KMS-11 (cell line): Measurements from ENCODE around the gene ISG20L2.
A peak's percentile ranks its signal among the peaks of the same experiment; 100 is the strongest.

Experiments used
- H2AFZ ChIP-seq: fragments of 200-600 bp; sonication (generic); 2 replicates; pipeline ENCODE4 v1.6.1; 2016; ENCODE audit warnings: antibody characterized with exemption, mixed run types, low read depth
- H3K27ac ChIP-seq: fragments of 200-600 bp; sonication (generic); 2 replicates; pipeline ENCODE4 v1.6.1; 2016; ENCODE audit warnings: mild to moderate bottlenecking, mixed run types
- H3K27me3 ChIP-seq: fragments of 200-600 bp; sonication (generic); 2 replicates; pipeline ENCODE4 v1.6.1; 2017; ENCODE audit warnings: mild to moderate bottlenecking, low read depth, mixed run types, moderate library complexity; ENCODE audit not compliant: insufficient read depth
- H3K36me3 ChIP-seq: fragments of 200-600 bp; sonication (generic); 2 replicates; pipeline ENCODE4 v1.6.1; 2017; ENCODE audit warnings: mild to moderate bottlenecking, mixed run types; ENCODE audit not compliant: insufficient read depth
- H3K4me1 ChIP-seq: fragments of 200-600 bp; sonication (generic); 2 replicates; pipeline ENCODE4 v1.6.1; 2016; ENCODE audit warnings: mild to moderate bottlenecking, low read depth, mixed run types; ENCODE audit not compliant: poor library complexity, severe bottlenecking
- H3K4me2 ChIP-seq: fragments of 200-600 bp; sonication (generic); 2 replicates; pipeline ENCODE4 v1.7.0; 2016; ENCODE audit warnings: mild to moderate bottlenecking, mixed run types
- H3K4me3 ChIP-seq: fragments of 200-600 bp; sonication (generic); IDR thresholded peaks from 2 replicates; pipeline ENCODE4 v1.6.1; 2017; ENCODE audit warnings: low read depth, low read length, mixed read lengths; ENCODE audit not compliant: insufficient read depth
- H3K79me2 ChIP-seq: fragments of 200-600 bp; sonication (generic); 2 replicates; pipeline ENCODE4 v1.6.1; 2016; ENCODE audit warnings: low read depth, mixed run types; ENCODE audit not compliant: insufficient read depth
- H3K9ac ChIP-seq: fragments of 200-600 bp; sonication (generic); 2 replicates; pipeline ENCODE4 v1.6.1; 2016; ENCODE audit warnings: mild to moderate bottlenecking, mixed run types
- H4K20me1 ChIP-seq: fragments of 200-600 bp; sonication (generic); 2 replicates; pipeline ENCODE4 v1.6.1; 2016; ENCODE audit warnings: mild to moderate bottlenecking, mixed run types; ENCODE audit not compliant: insufficient read depth
- TF ChIP-seq, protein P1 (sequence below): fragments of 200-600 bp; sonication (generic); conservative IDR thresholded peaks from 2 replicates; pipeline ENCODE4 v1.6.1; 2017; ENCODE audit warnings: low read depth, mild to moderate bottlenecking, antibody characterized with exemption, low read length, moderate library complexity, mixed read lengths

ISG20L2 gene

DNA sequence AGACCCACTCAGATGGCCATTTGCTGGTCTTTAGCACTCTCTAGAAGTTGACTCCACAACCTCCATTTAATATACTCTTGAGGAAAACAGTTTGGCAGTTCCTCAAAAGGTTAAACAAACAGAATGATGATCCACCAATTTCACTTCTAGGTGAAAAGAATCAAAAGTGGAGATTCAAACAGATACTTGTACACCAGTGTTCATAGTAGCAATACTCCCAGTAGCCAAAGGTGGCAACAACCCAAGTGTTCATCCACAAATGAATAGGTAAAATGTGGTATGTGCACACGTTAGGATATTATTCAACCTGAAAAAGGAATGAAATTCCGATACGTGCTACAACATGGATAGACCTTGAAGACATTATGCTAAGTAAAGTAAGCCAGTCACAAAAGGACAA is 45.0 kb upstream of the ISG20L2 start:
- H3K4me2 ChIP-seq: no peak overlapping the region
- no peaks in the 10 kb centered on the region; the same call in 1 of the 2 replicates for H3K36me3 ChIP-seq
- H4K20me1 ChIP-seq: peaks cover 16% of the 10 kb centered on the region
- H3K79me2 ChIP-seq: peaks cover 97% of the 10 kb centered on the region
- H3K4me1 ChIP-seq: peaks cover 48% of the 10 kb centered on the region
- no peak overlapping the region for H3K4me3 ChIP-seq
- H3K27me3 ChIP-seq: no peaks in the 10 kb centered on the region
- H3K9ac ChIP-seq: no peak overlapping the region
- TF ChIP-seq, protein P1, sequence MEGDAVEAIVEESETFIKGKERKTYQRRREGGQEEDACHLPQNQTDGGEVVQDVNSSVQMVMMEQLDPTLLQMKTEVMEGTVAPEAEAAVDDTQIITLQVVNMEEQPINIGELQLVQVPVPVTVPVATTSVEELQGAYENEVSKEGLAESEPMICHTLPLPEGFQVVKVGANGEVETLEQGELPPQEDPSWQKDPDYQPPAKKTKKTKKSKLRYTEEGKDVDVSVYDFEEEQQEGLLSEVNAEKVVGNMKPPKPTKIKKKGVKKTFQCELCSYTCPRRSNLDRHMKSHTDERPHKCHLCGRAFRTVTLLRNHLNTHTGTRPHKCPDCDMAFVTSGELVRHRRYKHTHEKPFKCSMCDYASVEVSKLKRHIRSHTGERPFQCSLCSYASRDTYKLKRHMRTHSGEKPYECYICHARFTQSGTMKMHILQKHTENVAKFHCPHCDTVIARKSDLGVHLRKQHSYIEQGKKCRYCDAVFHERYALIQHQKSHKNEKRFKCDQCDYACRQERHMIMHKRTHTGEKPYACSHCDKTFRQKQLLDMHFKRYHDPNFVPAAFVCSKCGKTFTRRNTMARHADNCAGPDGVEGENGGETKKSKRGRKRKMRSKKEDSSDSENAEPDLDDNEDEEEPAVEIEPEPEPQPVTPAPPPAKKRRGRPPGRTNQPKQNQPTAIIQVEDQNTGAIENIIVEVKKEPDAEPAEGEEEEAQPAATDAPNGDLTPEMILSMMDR: peak; percentile 43; the same call in 1 of the 2 replicates
- no peak overlapping the region for H2AFZ ChIP-seq
- no peak overlapping the region for H3K27ac ChIP-seq

DNA sequence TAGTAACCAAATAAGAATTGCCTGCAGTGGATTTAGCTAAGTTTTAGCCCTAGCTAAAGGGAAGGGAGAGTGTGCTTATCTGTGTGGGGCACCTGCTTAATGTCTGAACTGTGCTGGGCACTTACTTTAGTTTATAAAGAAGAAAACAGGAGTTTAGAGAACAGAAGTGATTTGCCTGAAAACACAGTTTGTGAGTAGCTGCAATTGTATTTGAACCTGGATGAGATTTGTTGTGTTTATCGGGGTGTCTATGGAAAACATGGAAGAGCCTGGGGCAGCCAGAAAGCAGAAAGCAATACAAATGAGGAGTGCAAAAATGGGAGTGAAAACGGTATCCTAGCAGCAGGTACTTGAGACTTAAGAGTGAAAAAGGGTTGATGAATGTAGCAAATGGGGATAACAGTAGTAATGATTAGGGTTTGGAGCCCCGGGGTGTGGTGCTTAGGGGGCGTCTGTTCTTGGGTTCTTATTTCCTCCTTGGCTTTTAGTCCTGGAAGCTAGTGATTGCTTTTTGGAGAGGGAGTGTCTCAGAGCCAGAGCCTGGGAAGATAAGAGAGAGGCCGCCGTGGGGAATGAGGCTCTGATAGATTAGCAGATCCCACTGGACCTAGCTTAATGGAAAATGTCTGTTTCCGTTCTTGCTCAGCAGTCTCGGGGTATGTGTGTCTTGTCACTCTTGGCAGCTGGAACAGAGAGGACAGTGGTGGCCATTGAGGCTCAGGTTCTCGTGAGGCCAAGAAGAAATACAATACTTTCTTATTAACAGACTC is 44.3 kb upstream of the ISG20L2 start:
- Histone ChIP-seq H3K36me3 (no peaks in the 10 kb centered on the region; the same call in 1 of the 2 replicates), H2AFZ (no peak overlapping the region), H3K4me3 (no peak overlapping the region), H3K27me3 (no peaks in the 10 kb centered on the region), H4K20me1 (peaks cover 12% of the 10 kb centered on the region), H3K79me2 (peaks cover 97% of the 10 kb centered on the region), H3K27ac (no peak overlapping the region), H3K4me2 (no peak overlapping the region), H3K9ac (no peak overlapping the region), H3K4me1 (peaks cover 49% of the 10 kb centered on the region)
- TF ChIP-seq, protein P1: no peak

- peaks cover 5% of the 10 kb centered on the region; the same call in 1 of the 2 replicates for H4K20me1 ChIP-seq
- H3K79me2 ChIP-seq: peaks cover 96% of the 10 kb centered on the region
- H3K36me3 ChIP-seq: no peaks in the 10 kb centered on the region; the same call in 1 of the 2 replicates
- H3K9ac ChIP-seq: no peak overlapping the region
- H3K4me3 ChIP-seq: no peak overlapping the region
- H2AFZ ChIP-seq: no peak overlapping the region
- no peak overlapping the region for H3K4me2 ChIP-seq
- peaks cover 45% of the 10 kb centered on the region for H3K4me1 ChIP-seq
- H3K27me3 ChIP-seq: no peaks in the 10 kb centered on the region
- H3K27ac ChIP-seq: no peak overlapping the region
- TF ChIP-seq, protein P1: 0 out of 2 replicates have a peak, but pooled peaks have one; percentile 18
Observed at GRCh38 chr1:156772222-156772621, 43.7 kb upstream of the ISG20L2 start.

- Histone ChIP-seq H3K27ac (peak overlapping the region; percentile 79), H3K9ac (peak overlapping the region; percentile 94), H3K4me3 (peak overlapping the region; percentile 99), H3K36me3 (no peaks in the 10 kb centered on the region; the same call in 1 of the 2 replicates), H3K27me3 (no peaks in the 10 kb centered on the region), H3K4me1 (peaks cover 51% of the 10 kb centered on the region), H3K4me2 (peak overlapping the region; percentile 92), H4K20me1 (no peaks in the 10 kb centered on the region), H3K79me2 (peaks cover 62% of the 10 kb centered on the region), H2AFZ (peak overlapping the region; percentile 50)
- TF ChIP-seq, protein P1: 0 out of 2 replicates have a peak, but pooled peaks have one; percentile 4
Observed at GRCh38 chr1:156768610-156769295, 40.2 kb upstream of the ISG20L2 start.
